ENCODE results near the gene TRIM28.

Gene TRIM28

DNA sequence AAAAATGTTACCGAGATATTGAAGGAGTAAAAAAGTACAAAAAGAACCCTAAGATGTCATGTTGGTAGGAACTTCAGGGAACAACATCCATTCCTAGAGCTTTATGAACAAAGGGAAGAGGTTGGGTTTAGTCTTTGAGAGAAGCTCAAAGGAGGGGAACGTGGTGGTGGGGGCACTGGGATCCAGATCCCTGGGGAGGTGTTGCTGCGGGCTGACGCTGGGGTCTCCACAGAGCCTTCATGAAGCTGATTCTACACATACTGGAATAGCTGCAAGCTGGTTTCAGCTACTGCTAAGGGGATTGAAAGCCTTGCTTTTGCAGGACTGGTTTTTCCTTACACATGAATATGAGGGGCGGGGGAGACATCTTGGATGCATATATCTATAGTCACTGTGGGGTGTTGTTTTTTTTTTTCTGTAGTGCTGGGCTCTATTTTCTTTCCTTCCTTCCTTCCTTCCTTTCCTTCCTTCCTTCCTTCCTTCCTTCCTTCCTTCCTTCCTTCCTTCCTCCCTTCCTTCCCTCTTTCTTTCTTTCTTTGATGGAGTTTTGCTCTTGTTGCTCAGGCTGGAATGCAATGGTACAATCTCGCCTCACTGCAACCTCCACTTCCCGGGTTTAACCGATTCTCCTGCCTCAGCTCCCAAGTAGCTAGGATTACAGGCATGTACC, 35.7 kb downstream of the TRIM28 start:
- no peak for DNase-seq (ENCODE audit: low read depth)

- peak; percentile 83 for DNase-seq (ENCODE audit: low read depth)
These were observed 37.6 kb downstream of the TRIM28 start for GRCh38 chr19:58581227-58582141.

DNA sequence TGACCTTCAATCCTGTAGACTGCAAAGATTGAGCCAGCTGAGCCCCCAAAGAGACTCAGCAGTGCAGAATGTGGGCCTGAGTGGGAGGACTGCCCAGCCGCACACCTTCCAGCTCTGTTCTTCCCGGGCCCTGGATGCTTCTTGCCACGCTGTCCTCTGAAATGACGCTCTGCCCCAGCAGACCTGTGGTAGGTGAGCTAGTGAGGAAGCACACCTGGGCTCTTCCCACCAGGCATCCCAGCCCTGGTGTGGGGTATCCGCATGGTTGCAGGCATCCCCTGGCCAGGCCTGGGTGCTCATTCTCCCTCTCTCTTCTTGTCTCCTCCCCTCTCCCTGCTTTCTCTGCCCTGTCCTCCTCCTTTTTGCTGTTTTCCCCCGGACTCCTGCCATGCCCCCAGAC, 39.1 kb downstream of the TRIM28 start:
- no peak for DNase-seq (ENCODE audit: low read depth)

DNA sequence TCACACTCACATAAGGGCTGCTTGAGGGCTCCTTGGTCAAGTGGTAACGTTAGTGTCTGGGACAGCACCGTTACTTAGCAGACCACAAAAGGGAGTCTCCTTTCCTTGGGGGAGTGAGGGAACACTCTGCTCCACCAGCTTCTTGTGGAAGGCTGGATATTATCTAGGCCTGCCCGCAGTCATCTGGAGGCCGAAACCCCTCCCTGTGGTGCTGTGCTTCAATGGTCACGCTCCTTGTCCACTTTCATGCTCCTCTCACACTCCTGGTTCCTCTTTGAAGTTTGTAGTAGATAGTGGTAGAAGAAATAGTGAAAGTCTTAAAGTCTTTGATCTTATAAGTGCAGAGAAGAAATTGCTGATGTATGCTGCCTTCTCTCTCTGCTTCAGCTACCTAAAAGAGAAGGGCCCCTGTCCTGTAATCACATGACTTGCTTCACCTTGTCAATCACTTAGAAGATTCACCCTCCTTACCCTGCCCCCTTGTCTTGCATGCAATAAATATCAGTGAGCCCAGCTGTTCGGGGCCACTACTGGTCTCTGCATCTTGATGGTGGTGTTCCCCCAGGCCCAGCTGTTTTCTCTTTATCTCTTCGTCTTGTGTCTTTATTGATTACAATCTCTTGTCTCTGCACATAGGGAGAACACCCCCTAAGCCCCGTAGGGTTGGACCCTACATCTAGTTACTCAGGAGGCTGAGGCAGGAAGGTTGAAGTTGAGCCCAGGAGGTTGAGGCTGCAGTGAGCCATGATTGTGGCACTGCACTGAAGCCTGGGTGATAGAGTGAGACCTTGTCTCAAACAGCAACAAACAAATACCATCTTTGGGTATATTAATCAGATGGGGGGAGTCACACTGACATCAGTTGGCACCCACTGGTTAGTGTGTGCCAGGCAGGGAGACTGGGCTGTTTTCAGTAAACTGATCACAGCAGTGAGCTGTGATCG, 40.9 kb downstream of the TRIM28 start:
- no peak for DNase-seq (ENCODE audit: low read depth)

- no peak for DNase-seq (ENCODE audit: low read depth)
These were observed 41.7 kb downstream of the TRIM28 start for GRCh38 chr19:58585442-58586132.

GRCh38 chr19:58586133-58586765, 42.4 kb downstream of the TRIM28 start:
- no peak for DNase-seq (ENCODE audit: low read depth)

Measured in fibroblast of gingiva (primary cell).